ENCODE data around the gene WFDC8. TPM values are rescaled to one million over a fixed set of nuclear protein-coding genes. Genes with fewer than 3 reads are reported as not detected.

The WFDC8 gene
- total RNA-seq, 1 donor from 2014 or later, result not detected

- Mint-ChIP-seq H3K27me3 (ENCODE audit: insufficient read depth, low read depth) (peaks cover 5% of the 10 kb centered on the region), H3K4me3 (no peak overlapping the region), H3K4me1 (no peaks in the 10 kb centered on the region), H3K27ac (no peak overlapping the region), H3K9me3 (no peaks in the 10 kb centered on the region), H3K36me3 (no peaks in the 10 kb centered on the region)
- no peak overlapping the region for H3K4me3 ChIP-seq
- DNase-seq (ENCODE audit: low spot score), result no peak
- no peaks in the 10 kb centered on the region for H3K36me3 ChIP-seq
- H3K9me3 ChIP-seq (ENCODE audit: low read depth), result no peaks in the 10 kb centered on the region
- no peak overlapping the region for H3K4me2 ChIP-seq
- H4K20me1 ChIP-seq (ENCODE audit: low read depth), result no peaks in the 10 kb centered on the region
- no peak overlapping the region for H3K9ac ChIP-seq
- no peaks in the 10 kb centered on the region for H3K27me3 ChIP-seq
- no peaks in the 10 kb centered on the region for H3F3A ChIP-seq (ENCODE audit: low read depth)
- no peak overlapping the region for H3K27ac ChIP-seq
- no peaks in the 10 kb centered on the region for H3K79me2 ChIP-seq (ENCODE audit: low read depth)
- no peak overlapping the region for H2AFZ ChIP-seq (replicated peaks)
- TF ChIP-seq CTCF (IDR thresholded peaks at IDR 0.05), result no peak
- TF ChIP-seq EZH2phosphoT487 (IDR thresholded peaks at IDR 0.05), result no peak
- TF ChIP-seq EZH2 (IDR thresholded peaks at IDR 0.05), result no peak
- no peaks in the 10 kb centered on the region for H3K4me1 ChIP-seq
Observed at GRCh38 chr20:45506398-45506797, 72.7 kb downstream of the WFDC8 start.

DNA sequence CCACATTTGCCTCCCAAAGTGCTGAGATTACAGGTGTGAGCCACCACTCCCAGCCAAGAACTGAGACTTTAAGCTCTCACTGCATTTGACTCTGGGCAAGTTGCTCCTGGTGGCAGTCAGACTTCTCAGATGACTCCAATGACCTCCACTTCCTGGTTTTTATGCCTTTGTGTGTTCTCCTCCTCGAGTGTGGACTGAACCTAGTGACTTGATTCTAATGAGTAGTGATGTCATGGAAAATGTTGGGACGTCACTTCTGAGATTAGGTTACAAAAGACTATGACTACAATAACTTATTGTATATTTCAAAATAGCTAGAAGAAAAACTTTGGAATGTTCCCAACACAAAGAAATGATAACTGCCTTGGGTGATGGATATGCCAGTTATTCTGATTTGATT, 75.7 kb downstream of the WFDC8 start:
- Histone ChIP-seq H3F3A (ENCODE audit: low read depth) (no peaks in the 10 kb centered on the region), H3K36me3 (no peaks in the 10 kb centered on the region), H2AFZ (replicated peaks) (no peak overlapping the region), H3K27me3 (no peaks in the 10 kb centered on the region), H3K79me2 (ENCODE audit: low read depth) (no peaks in the 10 kb centered on the region), H3K4me3 (no peak overlapping the region), H3K4me1 (no peaks in the 10 kb centered on the region), H3K27ac (no peak overlapping the region), H3K9ac (no peak overlapping the region), H4K20me1 (ENCODE audit: low read depth) (no peaks in the 10 kb centered on the region), H3K9me3 (ENCODE audit: low read depth) (no peaks in the 10 kb centered on the region), H3K4me2 (no peak overlapping the region)
- DNase-seq (ENCODE audit: low spot score), result no peak
- Mint-ChIP-seq H3K27me3 (ENCODE audit: insufficient read depth, low read depth) (no peaks in the 10 kb centered on the region), H3K27ac (no peak overlapping the region), H3K9me3 (no peaks in the 10 kb centered on the region), H3K36me3 (no peaks in the 10 kb centered on the region), H3K4me1 (no peaks in the 10 kb centered on the region), H3K4me3 (no peak overlapping the region)
- TF ChIP-seq CTCF (IDR thresholded peaks at IDR 0.05), result no peak
- no peak for TF ChIP-seq EZH2 (IDR thresholded peaks at IDR 0.05)
- TF ChIP-seq EZH2phosphoT487 (IDR thresholded peaks at IDR 0.05), result no peak

DNA sequence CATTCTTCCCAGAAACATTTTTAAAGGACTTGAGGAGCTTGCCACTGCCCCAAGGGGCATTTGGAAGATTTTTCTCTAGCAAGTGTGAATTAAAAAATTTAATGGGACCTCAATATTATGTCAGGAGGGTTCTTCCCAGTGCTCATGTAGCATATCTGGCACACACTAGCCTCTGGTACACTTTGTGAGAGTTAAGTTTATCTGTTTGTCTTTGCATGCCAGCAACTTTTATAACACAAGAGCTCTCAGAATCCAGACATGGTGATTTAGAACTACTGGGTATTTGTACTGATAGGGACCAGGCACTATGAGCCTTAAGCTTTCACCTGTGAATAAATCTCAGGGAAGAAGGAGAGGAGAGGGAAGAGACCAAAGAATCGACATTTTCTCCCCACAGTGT, 76.5 kb downstream of the WFDC8 start:
- H3K9me3 ChIP-seq (ENCODE audit: low read depth), result no peaks in the 10 kb centered on the region
- no peak overlapping the region for H2AFZ ChIP-seq (replicated peaks)
- no peaks in the 10 kb centered on the region for H3K27me3 Mint-ChIP-seq (ENCODE audit: insufficient read depth, low read depth)
- H3K4me3 ChIP-seq, result no peak overlapping the region
- no peak for DNase-seq (ENCODE audit: low spot score)
- no peaks in the 10 kb centered on the region for H3K9me3 Mint-ChIP-seq
- TF ChIP-seq CTCF (IDR thresholded peaks at IDR 0.05) (no peak), EZH2phosphoT487 (IDR thresholded peaks at IDR 0.05) (no peak), EZH2 (IDR thresholded peaks at IDR 0.05) (no peak)
- no peaks in the 10 kb centered on the region for H3K36me3 Mint-ChIP-seq
- no peaks in the 10 kb centered on the region for H4K20me1 ChIP-seq (ENCODE audit: low read depth)
- H3K27ac Mint-ChIP-seq, result no peak overlapping the region
- H3K4me3 Mint-ChIP-seq, result no peak overlapping the region
- no peaks in the 10 kb centered on the region for H3K79me2 ChIP-seq (ENCODE audit: low read depth)
- no peaks in the 10 kb centered on the region for H3K4me1 ChIP-seq
- no peaks in the 10 kb centered on the region for H3K27me3 ChIP-seq
- no peaks in the 10 kb centered on the region for H3K4me1 Mint-ChIP-seq
- H3K9ac ChIP-seq, result no peak overlapping the region
- no peak overlapping the region for H3K4me2 ChIP-seq
- no peaks in the 10 kb centered on the region for H3F3A ChIP-seq (ENCODE audit: low read depth)
- no peak overlapping the region for H3K27ac ChIP-seq
- H3K36me3 ChIP-seq, result no peaks in the 10 kb centered on the region

Small RNA genes lying within 50 kb of the gene (small RNA-seq; reads per million reads assigned to genes)
- gene AL031663.1 (not detected), gene HSPD1P21 (not detected), gene RNA5SP485 (not detected)

Other genes starting within 250 kb of the WFDC8 start
- gene SDC4, start 230.9 kb downstream of the WFDC8 start, total RNA-seq (ENCODE audit: low replicate concordance), result 19.3 and 27.6 TPM in 2 replicates
- gene SYS1, start 216.1 kb downstream of the WFDC8 start, total RNA-seq (ENCODE audit: low replicate concordance), result 10.5 and 21.5 TPM in 2 replicates
- 0.06 TPM in 1 of 2 replicates, not detected in the other for gene TP53TG5, start 201.0 kb downstream of the WFDC8 start, total RNA-seq (ENCODE audit: low replicate concordance)
- 10.2 and 15.1 TPM in 2 replicates for gene DBNDD2, start 171.0 kb downstream of the WFDC8 start, total RNA-seq (ENCODE audit: low replicate concordance)
- 24.5 and 57.3 TPM in 2 replicates for gene PIGT, start 163.1 kb downstream of the WFDC8 start, total RNA-seq (ENCODE audit: low replicate concordance)
- gene WFDC2, start 109.5 kb downstream of the WFDC8 start, total RNA-seq (ENCODE audit: low replicate concordance), result 2.7 and 5.8 TPM in 2 replicates
- not detected in 2 replicates for gene SPINT3, start 63.7 kb downstream of the WFDC8 start, total RNA-seq (ENCODE audit: low replicate concordance)
- not detected in 2 replicates for gene WFDC6, start 39.8 kb downstream of the WFDC8 start, total RNA-seq (ENCODE audit: low replicate concordance)
- gene EPPIN, start 31.9 kb downstream of the WFDC8 start, total RNA-seq (ENCODE audit: low replicate concordance), result not detected in 2 replicates
- gene WFDC10A, start 50.5 kb upstream of the WFDC8 start, total RNA-seq (ENCODE audit: low replicate concordance), result not detected in 2 replicates
- not detected in 2 replicates for gene WFDC9, start 52.0 kb upstream of the WFDC8 start, total RNA-seq (ENCODE audit: low replicate concordance)
- gene WFDC11, start 91.0 kb upstream of the WFDC8 start, total RNA-seq (ENCODE audit: low replicate concordance), result not detected in 2 replicates
- gene WFDC13, start 122.8 kb upstream of the WFDC8 start, total RNA-seq (ENCODE audit: low replicate concordance), result not detected in 2 replicates
- gene WFDC10B, start 125.7 kb upstream of the WFDC8 start, total RNA-seq (ENCODE audit: low replicate concordance), result not detected in 2 replicates
- not detected in 2 replicates for gene SPINT4, start 143.1 kb upstream of the WFDC8 start, total RNA-seq (ENCODE audit: low replicate concordance)
- not detected in 2 replicates for gene WFDC3, start 212.6 kb upstream of the WFDC8 start, total RNA-seq (ENCODE audit: low replicate concordance)
- 23.8 and 26.3 TPM in 2 replicates for gene DNTTIP1, start 212.7 kb upstream of the WFDC8 start, total RNA-seq (ENCODE audit: low replicate concordance)
- 325 and 442 TPM in 2 replicates for gene UBE2C, start 233.4 kb upstream of the WFDC8 start, total RNA-seq (ENCODE audit: low replicate concordance)
- 0.81 TPM in 1 of 2 replicates, not detected in the other for gene TNNC2, start 248.0 kb upstream of the WFDC8 start, total RNA-seq (ENCODE audit: low replicate concordance)